MM.1S (cell line): ENCODE results near the gene SRP19.

Source experiments
- DNase-seq: peaks from one replicate; pipeline ENCODE4 v3.0.0-alpha.2; 2015
- H2AFZ ChIP-seq: fragments of 300-600 bp; sonication (generic); 2 replicates; pipeline ENCODE4 v1.6.0; 2016; ENCODE audit warnings: antibody characterized with exemption, low read length
- H3F3A ChIP-seq: fragments of 300-600 bp; sonication (generic); 2 replicates; pipeline ENCODE4 v1.6.1; 2016; ENCODE audit warnings: mild to moderate bottlenecking, antibody characterized with exemption, low read length, moderate library complexity, mixed read lengths; ENCODE audit not compliant: insufficient read depth
- H3K27ac ChIP-seq: fragments of 300-600 bp; sonication (generic); 2 replicates; pipeline ENCODE4 v1.5.1; 2016; ENCODE audit warnings: mild to moderate bottlenecking, low read length
- H3K27me3 ChIP-seq: fragments of 300-600 bp; sonication (generic); replicated peaks from 2 replicates; pipeline ENCODE4 v1.6.0; 2016; ENCODE audit warnings: low read length; ENCODE audit not compliant: insufficient read depth
- H3K36me3 ChIP-seq: fragments of 300-600 bp; sonication (generic); replicated peaks from 2 replicates; pipeline ENCODE4 v1.6.1; 2016; ENCODE audit warnings: mild to moderate bottlenecking, low read length, mixed read lengths; ENCODE audit not compliant: insufficient read depth
- H3K4me1 ChIP-seq: fragments of 300-600 bp; sonication (generic); 2 replicates; pipeline ENCODE4 v1.6.1; 2016; ENCODE audit warnings: low read length, mixed read lengths
- H3K4me2 ChIP-seq: fragments of 300-600 bp; sonication (generic); 2 replicates; pipeline ENCODE4 v1.6.0; 2016; ENCODE audit warnings: low read depth, low read length
- H3K4me3 ChIP-seq: fragments of 300-600 bp; sonication (generic); 2 replicates; pipeline ENCODE4 v1.5.1; 2016; ENCODE audit warnings: low read length, mixed read lengths
- H3K79me2 ChIP-seq: fragments of 300-600 bp; sonication (generic); 2 replicates; pipeline ENCODE4 v1.6.1; 2016; ENCODE audit warnings: mixed run types, low read length, mixed read lengths
- H3K9ac ChIP-seq: fragments of 300-600 bp; sonication (generic); 2 replicates; pipeline ENCODE4 v1.6.1; 2016; ENCODE audit warnings: low read length, mixed read lengths
- H3K9me2 ChIP-seq: fragments of 300-600 bp; sonication (generic); replicated peaks from 2 replicates; pipeline ENCODE4 v1.6.1; 2016; ENCODE audit warnings: mild to moderate bottlenecking, low read length, mixed read lengths; ENCODE audit not compliant: insufficient read depth
- H3K9me3 ChIP-seq: fragments of 300-600 bp; sonication (generic); replicated peaks from 2 replicates; pipeline ENCODE4 v1.6.1; 2016; ENCODE audit warnings: mild to moderate bottlenecking, low read length, mixed read lengths; ENCODE audit not compliant: insufficient read depth
- H4K20me1 ChIP-seq: fragments of 300-600 bp; sonication (generic); 2 replicates; pipeline ENCODE4 v1.6.1; 2016; ENCODE audit warnings: mild to moderate bottlenecking, low read length, moderate library complexity, mixed read lengths; ENCODE audit not compliant: insufficient read depth
- EZH2 ChIP-seq: fragments of 300-600 bp; sonication (generic); optimal IDR thresholded peaks from 2 replicates; pipeline ENCODE3; 2017; ENCODE audit warnings: low read depth, mild to moderate bottlenecking, antibody characterized with exemption, low read length, mixed read lengths
- EZH2phosphoT487 ChIP-seq: fragments of 300-600 bp; sonication (generic); IDR thresholded peaks from 2 replicates; pipeline ENCODE4 v1.6.1; 2018; ENCODE audit warnings: antibody characterized with exemption, low read length
- TF ChIP-seq, protein P1 (sequence below): fragments of 300-600 bp; sonication (generic); IDR thresholded peaks from 2 replicates; pipeline ENCODE4 v1.5.1; 2016; ENCODE audit warnings: antibody characterized with exemption, low read length, mixed read lengths

The SRP19 gene

DNA sequence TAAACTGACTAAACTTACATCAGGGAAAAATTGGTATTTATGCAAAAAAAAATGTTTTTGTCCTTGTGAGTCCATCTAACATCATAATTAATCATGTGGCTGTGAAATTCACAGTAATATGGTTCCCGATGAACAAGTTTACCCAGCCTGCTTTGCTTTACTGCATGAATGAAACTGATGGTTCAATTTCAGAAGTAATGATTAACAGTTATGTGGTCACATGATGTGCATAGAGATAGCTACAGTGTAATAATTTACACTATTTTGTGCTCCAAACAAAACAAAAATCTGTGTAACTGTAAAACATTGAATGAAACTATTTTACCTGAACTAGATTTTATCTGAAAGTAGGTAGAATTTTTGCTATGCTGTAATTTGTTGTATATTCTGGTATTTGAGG lies 16.6 kb upstream of the SRP19 start:
- H3K9me2 ChIP-seq: no peaks in the 10 kb centered on the region
- no peaks in the 10 kb centered on the region for H3K27me3 ChIP-seq
- no peaks in the 10 kb centered on the region for H3K9me3 ChIP-seq
- no peak for DNase-seq
- H3K4me1 ChIP-seq: peaks cover 3% of the 10 kb centered on the region; the same call in 1 of the 2 replicates
- no peak overlapping the region for H3K27ac ChIP-seq
- no peaks in the 10 kb centered on the region for H3F3A ChIP-seq
- H4K20me1 ChIP-seq: no peaks in the 10 kb centered on the region
- no peak overlapping the region for H3K9ac ChIP-seq
- no peaks in the 10 kb centered on the region for H3K79me2 ChIP-seq
- H3K4me2 ChIP-seq: no peak overlapping the region
- TF ChIP-seq EZH2 (no peak), EZH2phosphoT487 (no peak)
- TF ChIP-seq, protein P1, sequence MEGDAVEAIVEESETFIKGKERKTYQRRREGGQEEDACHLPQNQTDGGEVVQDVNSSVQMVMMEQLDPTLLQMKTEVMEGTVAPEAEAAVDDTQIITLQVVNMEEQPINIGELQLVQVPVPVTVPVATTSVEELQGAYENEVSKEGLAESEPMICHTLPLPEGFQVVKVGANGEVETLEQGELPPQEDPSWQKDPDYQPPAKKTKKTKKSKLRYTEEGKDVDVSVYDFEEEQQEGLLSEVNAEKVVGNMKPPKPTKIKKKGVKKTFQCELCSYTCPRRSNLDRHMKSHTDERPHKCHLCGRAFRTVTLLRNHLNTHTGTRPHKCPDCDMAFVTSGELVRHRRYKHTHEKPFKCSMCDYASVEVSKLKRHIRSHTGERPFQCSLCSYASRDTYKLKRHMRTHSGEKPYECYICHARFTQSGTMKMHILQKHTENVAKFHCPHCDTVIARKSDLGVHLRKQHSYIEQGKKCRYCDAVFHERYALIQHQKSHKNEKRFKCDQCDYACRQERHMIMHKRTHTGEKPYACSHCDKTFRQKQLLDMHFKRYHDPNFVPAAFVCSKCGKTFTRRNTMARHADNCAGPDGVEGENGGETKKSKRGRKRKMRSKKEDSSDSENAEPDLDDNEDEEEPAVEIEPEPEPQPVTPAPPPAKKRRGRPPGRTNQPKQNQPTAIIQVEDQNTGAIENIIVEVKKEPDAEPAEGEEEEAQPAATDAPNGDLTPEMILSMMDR: no peak
- H3K36me3 ChIP-seq: no peaks in the 10 kb centered on the region
- no peak overlapping the region for H2AFZ ChIP-seq
- H3K4me3 ChIP-seq: no peak overlapping the region

DNA sequence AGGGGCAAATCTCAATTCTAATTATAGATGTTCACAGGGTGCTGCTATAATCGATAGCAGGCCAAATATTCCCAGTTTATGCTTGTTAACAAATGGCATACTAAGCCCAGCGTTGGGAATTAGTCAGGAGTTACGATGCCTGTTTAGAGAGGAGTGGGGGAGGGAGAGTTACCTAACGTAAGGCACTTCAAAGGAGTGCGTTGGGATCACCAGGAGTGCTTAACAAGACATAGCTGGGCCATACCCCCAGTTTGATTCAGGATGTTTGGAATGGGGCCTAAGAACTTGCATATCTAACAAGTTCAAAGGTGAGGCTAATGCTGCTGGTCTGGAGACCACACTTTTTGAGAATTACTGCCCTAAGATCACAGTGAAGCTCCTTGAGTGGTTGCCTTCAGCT lies 14.5 kb upstream of the SRP19 start:
- no peak overlapping the region for H3K9ac ChIP-seq
- no peak overlapping the region for H3K27ac ChIP-seq
- H3K79me2 ChIP-seq: no peaks in the 10 kb centered on the region
- no peaks in the 10 kb centered on the region for H3K27me3 ChIP-seq
- no peaks in the 10 kb centered on the region for H3K36me3 ChIP-seq
- no peak overlapping the region for H2AFZ ChIP-seq
- no peaks in the 10 kb centered on the region for H3F3A ChIP-seq
- H4K20me1 ChIP-seq: no peaks in the 10 kb centered on the region
- H3K9me2 ChIP-seq: no peaks in the 10 kb centered on the region
- H3K4me1 ChIP-seq: peaks cover 3% of the 10 kb centered on the region; the same call in 1 of the 2 replicates
- H3K4me2 ChIP-seq: no peak overlapping the region
- no peak for TF ChIP-seq EZH2phosphoT487
- TF ChIP-seq, protein P1: no peak
- no peak for TF ChIP-seq EZH2
- H3K4me3 ChIP-seq: no peak overlapping the region
- no peak for DNase-seq
- H3K9me3 ChIP-seq: no peaks in the 10 kb centered on the region

DNA sequence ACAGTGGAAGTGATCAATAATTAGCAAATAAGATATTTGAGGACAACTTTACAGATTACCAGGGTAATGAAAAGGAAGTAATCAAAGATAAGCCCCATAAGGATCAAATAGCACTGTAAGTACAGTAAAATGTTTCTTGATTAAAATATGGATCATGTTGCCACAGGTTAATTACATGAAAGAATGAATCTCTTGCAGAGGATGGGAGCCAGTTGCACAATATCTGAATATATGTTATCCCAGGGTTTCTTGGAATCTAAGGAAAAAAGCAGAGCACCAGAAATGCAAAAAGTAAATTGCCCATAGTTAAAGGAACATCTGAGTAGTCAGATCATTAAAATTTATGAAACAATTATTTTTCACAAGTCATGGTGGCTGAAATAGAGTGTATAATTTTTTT lies 13.8 kb upstream of the SRP19 start:
- H3K4me2 ChIP-seq: no peak overlapping the region
- H2AFZ ChIP-seq: no peak overlapping the region

More for the DNA sequence above, 13.8 kb upstream of the SRP19 start:
- no peak overlapping the region for H3K4me3 ChIP-seq
- H4K20me1 ChIP-seq: no peaks in the 10 kb centered on the region
- DNase-seq: no peak
- no peaks in the 10 kb centered on the region for H3F3A ChIP-seq
- no peaks in the 10 kb centered on the region for H3K79me2 ChIP-seq
- no peaks in the 10 kb centered on the region for H3K9me2 ChIP-seq
- no peak overlapping the region for H3K9ac ChIP-seq
- H3K4me1 ChIP-seq: peaks cover 3% of the 10 kb centered on the region; the same call in 1 of the 2 replicates
- no peaks in the 10 kb centered on the region for H3K36me3 ChIP-seq
- no peaks in the 10 kb centered on the region for H3K27me3 ChIP-seq
- H3K9me3 ChIP-seq: no peaks in the 10 kb centered on the region
- TF ChIP-seq, protein P1: no peak
- TF ChIP-seq EZH2: no peak
- H3K27ac ChIP-seq: no peak overlapping the region
